GM13976 (cell line): ENCODE data around the gene DUS2.

Experiments used
- DNase-seq: peaks from one replicate; pipeline ENCODE4 v3.0.0; 2012; ENCODE audit warnings: low spot score
- in situ Hi-C: fragments of 300-500 bp; cut with MboI; formaldehyde crosslinking; loops from one replicate; pipeline ENCODE4 v1.12.0; 2022; ENCODE audit warnings: low sequenced_read_pairs, mixed read lengths, inconsistent platforms; ENCODE audit not compliant: unreplicated experiment
- TF ChIP-seq, protein P1 (sequence below): IDR thresholded peaks from 2 replicates; pipeline ENCODE4 v1.5.1; 2012; ENCODE audit warnings: borderline replicate concordance, mild to moderate bottlenecking; ENCODE audit not compliant: insufficient read depth; ENCODE audit errors: extremely low read depth, missing control alignments, control extremely low read depth

DUS2 gene

DNA sequence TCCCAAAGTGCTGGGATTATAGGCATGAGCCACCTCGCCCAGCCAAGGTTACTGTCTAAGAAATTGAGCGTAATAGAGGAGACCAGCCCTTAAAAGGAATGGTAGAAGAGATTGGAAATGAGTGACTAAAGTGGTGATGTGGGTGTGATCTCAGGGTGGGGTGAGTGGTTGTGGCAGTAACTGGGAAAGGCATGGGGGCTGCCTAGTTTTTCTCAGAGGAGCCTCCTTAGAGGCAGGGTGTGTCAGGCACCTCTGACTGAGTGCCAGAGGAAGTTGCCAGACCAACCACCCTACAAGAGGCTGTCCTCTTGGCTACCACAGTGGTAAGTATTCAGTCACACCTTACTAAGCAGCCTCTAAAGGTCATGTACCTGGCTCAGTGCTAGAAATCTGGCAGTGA, 8.9 kb downstream of the DUS2 start:
- in situ Hi-C loops: loop anchor here (25.0 kb wide), 1 partner anchor 345 kb away; no protein-coding TSS in a partner anchor
- DNase-seq: no peak
- TF ChIP-seq, protein P1, sequence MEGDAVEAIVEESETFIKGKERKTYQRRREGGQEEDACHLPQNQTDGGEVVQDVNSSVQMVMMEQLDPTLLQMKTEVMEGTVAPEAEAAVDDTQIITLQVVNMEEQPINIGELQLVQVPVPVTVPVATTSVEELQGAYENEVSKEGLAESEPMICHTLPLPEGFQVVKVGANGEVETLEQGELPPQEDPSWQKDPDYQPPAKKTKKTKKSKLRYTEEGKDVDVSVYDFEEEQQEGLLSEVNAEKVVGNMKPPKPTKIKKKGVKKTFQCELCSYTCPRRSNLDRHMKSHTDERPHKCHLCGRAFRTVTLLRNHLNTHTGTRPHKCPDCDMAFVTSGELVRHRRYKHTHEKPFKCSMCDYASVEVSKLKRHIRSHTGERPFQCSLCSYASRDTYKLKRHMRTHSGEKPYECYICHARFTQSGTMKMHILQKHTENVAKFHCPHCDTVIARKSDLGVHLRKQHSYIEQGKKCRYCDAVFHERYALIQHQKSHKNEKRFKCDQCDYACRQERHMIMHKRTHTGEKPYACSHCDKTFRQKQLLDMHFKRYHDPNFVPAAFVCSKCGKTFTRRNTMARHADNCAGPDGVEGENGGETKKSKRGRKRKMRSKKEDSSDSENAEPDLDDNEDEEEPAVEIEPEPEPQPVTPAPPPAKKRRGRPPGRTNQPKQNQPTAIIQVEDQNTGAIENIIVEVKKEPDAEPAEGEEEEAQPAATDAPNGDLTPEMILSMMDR: no peak

DNA sequence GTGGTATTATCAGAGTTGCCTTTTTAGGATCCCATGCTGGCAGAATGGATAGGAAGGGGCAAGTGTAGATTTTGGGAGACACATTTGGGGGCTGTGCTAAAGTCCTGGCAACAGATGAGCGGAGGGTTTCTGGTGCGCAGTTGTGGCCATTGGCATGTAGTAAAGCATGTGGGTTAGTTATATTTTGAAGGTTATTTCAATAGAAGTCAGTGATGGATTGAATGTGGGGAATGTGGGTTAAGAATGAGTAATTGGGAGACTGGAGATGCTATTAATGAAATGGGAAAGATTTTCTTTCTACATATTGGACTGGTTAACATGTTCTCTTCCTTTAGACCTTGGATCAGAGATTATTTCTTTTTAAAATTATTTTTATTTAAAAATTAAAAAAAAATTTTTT, 10.0 kb downstream of the DUS2 start:
- no peak for DNase-seq
- TF ChIP-seq, protein P1: no peak

DNA sequence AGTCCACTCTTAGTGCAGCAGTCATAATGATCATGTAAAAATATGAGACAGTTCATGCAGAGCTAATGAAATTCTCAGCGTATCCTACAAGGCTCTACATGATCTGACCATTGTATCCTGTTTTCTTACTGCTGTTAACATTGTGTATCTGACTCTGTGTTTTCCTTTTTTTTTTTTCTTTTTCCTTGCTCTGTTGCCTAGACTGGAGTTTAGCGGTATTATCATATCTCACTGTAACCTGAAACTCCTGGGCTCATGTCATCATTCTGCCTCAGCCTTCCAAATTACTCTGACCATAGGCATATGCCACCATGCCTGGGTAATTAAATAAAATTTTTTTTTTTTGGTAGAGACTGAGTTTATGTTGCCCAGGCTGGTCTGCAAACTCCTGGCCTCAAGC, 12.1 kb downstream of the DUS2 start:
- TF ChIP-seq, protein P1: no peak
- in situ Hi-C loops: loop anchor here (25.0 kb wide), 1 partner anchor 348 kb away; no protein-coding TSS in a partner anchor
- DNase-seq: no peak

More for the DNA sequence above, 10.0 kb downstream of the DUS2 start:
- in situ Hi-C loops: loop anchor here (25.0 kb wide), 1 partner anchor 346 kb away; no protein-coding TSS in a partner anchor

DNA sequence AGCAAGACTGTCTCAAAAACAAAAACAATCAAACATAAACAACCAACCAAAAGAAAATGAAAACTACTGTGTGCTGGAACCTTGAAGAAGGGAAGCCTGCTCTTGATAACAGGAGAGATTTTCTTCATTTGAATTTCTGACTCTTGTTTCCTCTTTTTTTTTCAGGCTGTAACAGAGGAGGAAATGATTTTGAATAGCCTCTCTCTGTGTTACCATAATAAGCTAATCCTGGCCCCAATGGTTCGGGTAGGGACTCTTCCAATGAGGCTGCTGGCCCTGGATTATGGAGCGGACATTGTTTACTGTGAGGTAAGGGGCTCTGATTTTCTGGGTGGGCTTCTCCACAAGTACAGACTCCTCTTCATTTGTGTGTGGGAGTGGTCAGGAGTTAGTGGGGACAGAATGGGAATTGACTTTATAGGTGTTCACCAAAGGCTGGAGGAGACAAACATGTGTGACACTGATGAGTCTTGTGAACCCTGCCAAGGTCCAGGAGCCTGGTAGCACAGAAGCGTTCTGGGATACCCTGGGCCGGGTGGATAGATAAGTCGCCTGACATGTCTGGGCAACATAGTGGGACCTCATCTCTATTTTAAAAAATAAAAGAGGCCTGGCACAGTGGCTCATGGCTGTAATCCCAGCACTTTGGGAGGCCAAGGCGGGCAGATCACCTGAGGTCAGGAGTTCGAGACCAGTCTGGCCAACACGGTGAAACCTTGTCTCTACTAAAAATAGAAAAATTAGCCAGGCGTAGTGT, 14.9 kb downstream of the DUS2 start:
- no peak for DNase-seq
- TF ChIP-seq, protein P1: no peak
- in situ Hi-C loops: loop anchor here (25.0 kb wide), 1 partner anchor 351 kb away; no protein-coding TSS in a partner anchor

GRCh38 chr16:68040506-68041288, 17.6 kb downstream of the DUS2 start:
- DNase-seq: peak; percentile 84
- TF ChIP-seq, protein P1: peak; percentile 89
- in situ Hi-C loops: loop anchor here (25.0 kb wide), 1 partner anchor 353 kb away; no protein-coding TSS in a partner anchor

- in situ Hi-C loops: loop anchor here (25.0 kb wide), 1 partner anchor 354 kb away; no protein-coding TSS in a partner anchor
- TF ChIP-seq, protein P1: no peak
- no peak for DNase-seq
These were observed 18.7 kb downstream of the DUS2 start for GRCh38 chr16:68041783-68042182.
